Naive thymus-derived CD8-positive, alpha-beta T cell (primary cell): ENCODE data around the gene HTT. TPM values are rescaled to one million over a fixed set of nuclear protein-coding genes. Genes with fewer than 3 reads are reported as not detected.

Experiments used
- ATAC-seq, 2 donors: fragments of 150-1000 bp; cut with Tn5 transposase in 1 of 2; sonication (Bioruptor Pico), chemical (Tn5 transposase) in 1 of 2; 1 replicate in 1 of 2; 2 replicates in 1 of 2; pipeline ENCODE4 v1.10.0; 2021; ENCODE audit warnings: mild to moderate bottlenecking in 2 of 2, moderate library complexity in 2 of 2
- POLR2A ChIA-PET: fragments of 350-600 bp; sonication (Branson Sonifier 250); formaldehyde crosslinking; loops from one replicate; lab custom pipeline; 2021; ENCODE audit warnings: antibody characterized with exemption; lab: Charles Lee
- DNase-seq, 10 donors: peaks; one replicate each; pipeline versions ENCODE4 v3.0.0 to v3.0.0-alpha.2; 2020 to 2022
- H3K27ac Mint-ChIP-seq, 10 donors: one replicate each; pipeline ENCODE4 v1.8.0; 2020 to 2022; ENCODE audit warnings: mild to moderate bottlenecking in 10 of 10, mixed read lengths in 10 of 10, moderate library complexity in 4 of 10, inconsistent platforms in 1 of 10
- H3K27me3 Mint-ChIP-seq, 5 donors: one replicate each; pipeline ENCODE4 v1.8.0; 2021 to 2022; ENCODE audit warnings: mixed read lengths in 5 of 5
- H3K36me3 Mint-ChIP-seq, 3 donors: one replicate each; pipeline ENCODE4 v1.8.0; 2020 to 2022; ENCODE audit warnings: mixed read lengths in 3 of 3, mild to moderate bottlenecking in 2 of 3, inconsistent platforms in 1 of 3
- H3K4me1 Mint-ChIP-seq, 4 donors: one replicate each; pipeline ENCODE4 v1.8.0; 2021 to 2022; ENCODE audit warnings: mixed read lengths in 4 of 4
- H3K4me3 Mint-ChIP-seq, 10 donors: one replicate each; pipeline ENCODE4 v1.8.0; 2020 to 2022; ENCODE audit warnings: mild to moderate bottlenecking in 10 of 10, mixed read lengths in 10 of 10, moderate library complexity in 6 of 10, inconsistent platforms in 1 of 10
- H3K9me3 Mint-ChIP-seq, 9 donors: one replicate each; pipeline ENCODE4 v1.8.0; 2020 to 2022; ENCODE audit warnings: mixed read lengths in 9 of 9, mild to moderate bottlenecking in 3 of 9, inconsistent platforms in 1 of 9, moderate library complexity in 1 of 9
- polyA plus RNA-seq, 3 donors: library from polyadenylated mRNA; unstranded; fragments of 300-500 nt; fragmentation: Illumina TruSeq; gene quantifications; one replicate each; pipeline ENCODE4 v1.2.3, GENCODE V29; 2021
- total RNA-seq, 8 experiments: library from RNA in 2 of 8; stranded (reverse) in 2 of 8; gene quantifications; one replicate each; pipeline ENCODE4 v1.2.3 and lab custom pipeline; 2021 to 2026

HTT gene
- total and polyA plus RNA-seq, 5 experiments from 2014 or later, result 2.2 to 64.6 (median 5.0) TPM

GRCh38 chr4:3250956-3251690 lies 176.6 kb downstream of the HTT start:
- Mint-ChIP-seq H3K4me1 (no peaks in the 10 kb centered on the region), H3K9me3 (no peaks in the 10 kb centered on the region), H3K36me3 (peaks cover 0 to 2% (median 0%) of the 10 kb centered on the region in 3 donors), H3K27ac (no peak overlapping the region), H3K4me3 (no peak overlapping the region), H3K27me3 (no peaks in the 10 kb centered on the region)
- ATAC-seq (no peak), DNase-seq (peak in 1 of 10 donors; percentile 56)
- POLR2A ChIA-PET, result no interaction called here

GRCh38 chr4:3251691-3252479 lies 177.4 kb downstream of the HTT start:
- H3K27ac Mint-ChIP-seq, result no peak overlapping the region
- POLR2A ChIA-PET, result no interaction called here
- DNase-seq, result peak in 1 of 10 donors; percentile 37

GRCh38 chr4:3252480-3252828 lies 178.0 kb downstream of the HTT start:
- no peaks in the 10 kb centered on the region for H3K27me3 Mint-ChIP-seq
- no peak overlapping the region for H3K27ac Mint-ChIP-seq
- no peaks in the 10 kb centered on the region for H3K4me1 Mint-ChIP-seq
- ATAC-seq, result no peak
- peaks cover 0 to 10% (median 0%) of the 10 kb centered on the region in 3 donors for H3K36me3 Mint-ChIP-seq
- H3K9me3 Mint-ChIP-seq, result no peaks in the 10 kb centered on the region
- no peak overlapping the region for H3K4me3 Mint-ChIP-seq
- POLR2A ChIA-PET, result no interaction called here
- no peak for DNase-seq

More at GRCh38 chr4:3251691-3252479, 177.4 kb downstream of the HTT start:
- Mint-ChIP-seq H3K9me3 (no peaks in the 10 kb centered on the region), H3K4me1 (no peaks in the 10 kb centered on the region), H3K27me3 (no peaks in the 10 kb centered on the region), H3K4me3 (no peak overlapping the region), H3K36me3 (peaks cover 0 to 10% (median 0%) of the 10 kb centered on the region in 3 donors)
- no peak for ATAC-seq

- no peaks in the 10 kb centered on the region for H3K27me3 Mint-ChIP-seq
- no peaks in the 10 kb centered on the region for H3K9me3 Mint-ChIP-seq
- H3K27ac Mint-ChIP-seq, result no peak overlapping the region
- POLR2A ChIA-PET, result no interaction called here
- no peak for DNase-seq
- peaks cover 0 to 10% (median 0%) of the 10 kb centered on the region in 3 donors for H3K36me3 Mint-ChIP-seq
- ATAC-seq, result no peak
- H3K4me3 Mint-ChIP-seq, result no peak overlapping the region
- H3K4me1 Mint-ChIP-seq, result no peaks in the 10 kb centered on the region
Measured at GRCh38 chr4:3252831-3253641, 178.6 kb downstream of the HTT start.

GRCh38 chr4:3253808-3254207 lies 179.3 kb downstream of the HTT start:
- Mint-ChIP-seq H3K9me3 (no peaks in the 10 kb centered on the region), H3K36me3 (peaks cover 0 to 10% (median 0%) of the 10 kb centered on the region in 3 donors), H3K4me1 (no peaks in the 10 kb centered on the region), H3K4me3 (no peak overlapping the region), H3K27ac (no peak overlapping the region), H3K27me3 (no peaks in the 10 kb centered on the region)
- no peak for DNase-seq
- POLR2A ChIA-PET, result no interaction called here
- ATAC-seq, result no peak

GRCh38 chr4:3254302-3255131 lies 180.0 kb downstream of the HTT start:
- POLR2A ChIA-PET, result no interaction called here
- no peak for ATAC-seq

GRCh38 chr4:3255611-3256186 lies 181.2 kb downstream of the HTT start:
- Mint-ChIP-seq H3K4me3 (no peak overlapping the region), H3K27me3 (no peaks in the 10 kb centered on the region), H3K36me3 (peaks cover 0 to 10% (median 0%) of the 10 kb centered on the region in 3 donors), H3K27ac (no peak overlapping the region), H3K4me1 (no peaks in the 10 kb centered on the region), H3K9me3 (no peaks in the 10 kb centered on the region)
- POLR2A ChIA-PET, result no interaction called here
- ATAC-seq (no peak), DNase-seq (no peak)

More at GRCh38 chr4:3254302-3255131, 180.0 kb downstream of the HTT start:
- H3K36me3 Mint-ChIP-seq, result peaks cover 0 to 10% (median 0%) of the 10 kb centered on the region in 3 donors
- H3K27ac Mint-ChIP-seq, result no peak overlapping the region
- no peaks in the 10 kb centered on the region for H3K4me1 Mint-ChIP-seq
- no peak overlapping the region for H3K4me3 Mint-ChIP-seq
- no peaks in the 10 kb centered on the region for H3K9me3 Mint-ChIP-seq
- no peak for DNase-seq
- H3K27me3 Mint-ChIP-seq, result no peaks in the 10 kb centered on the region

- no peak for DNase-seq
- peak overlapping the region in 1 of 10 donors; percentile 15 for H3K4me3 Mint-ChIP-seq
- peaks cover 0 to 10% (median 0%) of the 10 kb centered on the region in 3 donors for H3K36me3 Mint-ChIP-seq
- ATAC-seq, result no peak
- H3K27me3 Mint-ChIP-seq, result no peaks in the 10 kb centered on the region
- H3K27ac Mint-ChIP-seq, result peak overlapping the region in 1 of 10 donors; percentile 66
- no peaks in the 10 kb centered on the region for H3K4me1 Mint-ChIP-seq
- H3K9me3 Mint-ChIP-seq, result no peaks in the 10 kb centered on the region
- POLR2A ChIA-PET, result interaction anchor here (0.6 kb wide), 1 partner anchor 738 kb away, joined by 4 read pairs; no protein-coding TSS in a partner anchor
Measured at GRCh38 chr4:3256230-3257102, 182.0 kb downstream of the HTT start.

- Mint-ChIP-seq H3K9me3 (no peaks in the 10 kb centered on the region), H3K36me3 (peaks cover 0 to 10% (median 0%) of the 10 kb centered on the region in 3 donors), H3K27ac (no peak overlapping the region), H3K4me1 (peaks cover 0 to 2% (median 0%) of the 10 kb centered on the region in 4 donors), H3K4me3 (no peak overlapping the region), H3K27me3 (no peaks in the 10 kb centered on the region)
- POLR2A ChIA-PET, result interaction anchor here (0.6 kb wide), 1 partner anchor 738 kb away, joined by 4 read pairs; no protein-coding TSS in a partner anchor
- ATAC-seq, result no peak
- DNase-seq, result peak in 1 of 10 donors; percentile 15
Measured at GRCh38 chr4:3257103-3257555, 182.6 kb downstream of the HTT start.

GRCh38 chr4:3257556-3258482 lies 183.3 kb downstream of the HTT start:
- POLR2A ChIA-PET, result no interaction called here
- no peak overlapping the region for H3K27ac Mint-ChIP-seq
- DNase-seq, result peak in 1 of 10 donors; percentile 15
- no peak overlapping the region for H3K4me3 Mint-ChIP-seq
- H3K9me3 Mint-ChIP-seq, result no peaks in the 10 kb centered on the region
- peaks cover 0 to 2% (median 0%) of the 10 kb centered on the region in 4 donors for H3K4me1 Mint-ChIP-seq
- H3K27me3 Mint-ChIP-seq, result no peaks in the 10 kb centered on the region
- peaks cover 0 to 10% (median 0%) of the 10 kb centered on the region in 3 donors for H3K36me3 Mint-ChIP-seq
- ATAC-seq, result no peak
